HG03045 (cell line): ENCODE results near the gene IQGAP1.

ENCODE experiments used
- ATAC-seq: cut with Tn5 transposase; IDR thresholded peaks from one replicate; pipeline ENCODE4 v1.9.1; 2021; ENCODE audit warnings: mild to moderate bottlenecking, moderate library complexity; ENCODE audit not compliant: unreplicated experiment

IQGAP1 gene

GRCh38 chr15:90375071-90375470, 13.0 kb upstream of the IQGAP1 start:
- no peak for ATAC-seq

GRCh38 chr15:90376789-90377188, 11.3 kb upstream of the IQGAP1 start:
- no peak for ATAC-seq

GRCh38 chr15:90379263-90379662, 8.8 kb upstream of the IQGAP1 start:
- ATAC-seq, result no peak

- no peak for ATAC-seq
These were observed 6.5 kb upstream of the IQGAP1 start for GRCh38 chr15:90381515-90381914.

DNA sequence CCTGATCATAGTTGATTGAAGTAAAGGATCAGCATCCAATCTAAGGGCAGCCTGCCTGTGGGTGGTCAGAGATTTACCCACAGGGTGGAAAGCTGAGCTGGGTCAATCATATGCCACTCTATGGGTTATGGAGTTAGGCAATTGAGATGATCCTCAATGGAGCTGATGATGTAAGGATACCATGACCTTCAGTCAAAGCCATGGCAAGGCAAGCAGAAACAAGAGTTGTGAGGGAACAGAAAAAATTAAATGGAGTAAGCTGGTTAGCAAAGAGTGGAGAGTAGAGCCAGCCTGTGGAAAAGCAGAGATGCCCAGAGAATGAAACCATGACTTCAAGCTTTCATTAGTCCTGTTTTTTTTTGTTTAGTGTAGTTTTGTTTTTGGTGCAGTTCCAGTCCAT, 5.7 kb upstream of the IQGAP1 start:
- ATAC-seq, result no peak

DNA sequence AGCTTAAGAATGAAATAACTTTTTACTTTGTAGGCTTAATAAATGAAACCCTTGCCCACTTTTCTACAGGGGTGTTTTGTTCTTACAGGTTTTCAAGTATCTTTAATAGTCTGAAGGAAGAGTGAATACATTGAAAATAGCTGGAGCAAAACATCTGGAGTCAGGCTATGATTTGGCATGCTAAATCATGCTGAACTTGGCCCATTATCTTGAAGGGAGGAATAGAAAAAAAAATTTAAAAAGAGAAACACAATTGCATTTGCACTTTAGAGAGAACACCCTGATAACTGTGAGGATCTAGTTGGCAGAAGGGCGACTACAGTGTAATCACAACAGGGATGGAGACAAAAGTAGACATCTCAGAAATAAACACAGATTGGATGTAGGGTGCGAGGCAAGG, 1.8 kb upstream of the IQGAP1 start:
- no peak for ATAC-seq

GRCh38 chr15:90388462-90389380, 679 bp downstream of the IQGAP1 start:
- peak; percentile 55 for ATAC-seq

- no peak for ATAC-seq
These were observed 1.5 kb downstream of the IQGAP1 start for GRCh38 chr15:90389513-90389912.

DNA sequence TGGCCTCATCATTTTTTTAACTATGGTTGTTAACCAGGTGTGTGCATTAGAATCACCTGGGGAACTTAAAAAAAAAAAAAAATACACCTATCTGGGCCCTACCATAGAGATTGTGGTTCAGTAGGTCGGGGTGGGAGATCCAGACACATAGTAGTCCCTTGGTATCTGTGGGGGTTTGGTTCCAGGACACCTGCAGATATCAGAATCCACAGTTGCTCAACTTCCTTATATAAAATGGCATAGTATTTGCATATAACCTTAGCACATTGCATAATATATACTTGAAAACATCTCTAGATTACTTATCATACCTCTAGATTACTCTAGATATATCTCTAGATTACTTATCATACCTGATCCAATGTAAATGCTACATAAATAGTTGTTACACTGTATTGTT, 5.0 kb downstream of the IQGAP1 start:
- no peak for ATAC-seq

GRCh38 chr15:90394074-90394473, 6.0 kb downstream of the IQGAP1 start:
- no peak for ATAC-seq

DNA sequence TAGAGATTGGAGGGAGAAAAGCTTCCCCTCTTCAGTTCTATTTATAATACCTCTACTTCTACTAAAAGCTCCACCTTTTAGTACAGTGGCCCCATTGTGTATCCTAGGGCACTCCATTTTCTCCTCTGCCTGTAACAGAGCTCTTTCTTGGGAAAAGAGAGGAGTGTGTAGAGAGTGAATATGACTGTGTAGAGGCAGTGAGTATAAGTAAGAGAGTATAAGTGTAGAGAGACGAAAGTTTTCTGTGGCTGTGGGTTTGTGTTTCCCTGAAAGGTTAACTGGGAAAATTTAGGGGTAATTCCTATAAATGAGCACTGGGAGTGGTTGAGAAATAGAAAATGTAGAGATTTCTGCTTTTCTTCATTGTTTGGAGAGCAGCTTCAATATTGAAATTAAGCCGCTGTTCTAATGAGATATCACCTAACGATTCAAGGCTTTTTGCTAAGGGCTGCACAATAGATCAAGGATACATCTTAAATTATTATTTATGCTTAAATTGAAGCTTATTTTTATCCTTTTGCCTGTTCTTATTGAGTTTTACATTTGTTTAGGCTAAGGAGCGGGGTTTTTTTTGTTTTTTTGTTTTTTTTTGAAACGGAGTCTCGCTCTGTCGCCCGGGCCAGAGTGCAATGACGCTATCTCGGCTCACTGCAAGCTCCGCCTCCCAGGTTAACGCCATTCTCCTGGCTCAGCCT, 6.9 kb downstream of the IQGAP1 start:
- ATAC-seq, result no peak

DNA sequence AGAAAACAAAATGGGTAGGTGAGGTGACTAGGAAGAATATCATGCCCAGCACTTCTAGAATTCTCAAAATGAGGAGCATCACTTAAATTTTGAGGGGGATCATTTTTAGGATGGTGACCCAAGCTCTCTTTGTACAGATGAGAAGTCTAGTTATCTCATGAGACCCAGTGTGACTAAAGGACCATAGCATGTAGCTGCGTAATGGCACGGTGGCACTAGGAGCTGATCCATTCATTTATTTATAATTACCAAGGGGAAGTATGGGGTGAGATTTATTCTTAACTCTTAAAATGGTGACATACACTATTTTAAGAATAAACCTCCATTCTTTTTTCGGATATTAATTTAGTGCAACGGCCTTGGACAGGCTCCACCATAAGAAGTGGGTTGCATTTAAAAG, 8.3 kb downstream of the IQGAP1 start:
- ATAC-seq, result no peak

DNA sequence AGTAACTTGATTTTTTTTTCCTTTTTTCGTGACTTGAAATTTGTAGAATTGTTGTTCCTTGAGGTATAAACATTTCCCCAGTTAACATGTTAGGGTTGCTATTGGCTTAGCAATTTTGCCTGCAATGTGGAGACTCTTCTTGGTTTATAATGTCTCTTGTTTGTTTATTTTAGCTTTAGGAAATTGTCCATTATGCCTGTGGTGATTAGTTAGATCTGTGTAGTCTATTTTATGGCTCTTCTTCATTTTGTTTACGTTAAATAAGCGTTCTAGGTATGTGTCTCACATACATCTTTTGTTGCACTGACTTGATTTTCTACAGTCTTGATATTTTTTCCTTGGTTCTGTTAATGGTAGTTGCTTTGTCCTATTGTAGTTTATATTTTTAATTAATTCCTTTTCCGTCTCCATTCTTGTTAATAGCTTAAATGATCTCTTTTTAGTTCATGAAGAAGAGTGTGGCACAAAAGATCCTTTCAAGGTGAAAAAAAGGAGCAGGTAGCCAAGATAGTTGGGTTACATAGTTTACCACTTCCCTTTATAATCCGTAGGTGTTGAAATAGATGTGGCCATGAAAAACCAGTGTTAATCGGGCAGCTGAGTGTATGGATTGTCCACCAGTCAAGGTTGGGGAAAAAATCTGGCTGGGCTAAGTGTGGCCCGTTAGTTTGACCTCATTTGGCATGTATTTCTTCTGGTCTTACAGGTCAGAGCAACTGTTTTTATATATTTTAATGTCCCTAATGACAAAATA, 12.1 kb downstream of the IQGAP1 start:
- ATAC-seq, result no peak

DNA sequence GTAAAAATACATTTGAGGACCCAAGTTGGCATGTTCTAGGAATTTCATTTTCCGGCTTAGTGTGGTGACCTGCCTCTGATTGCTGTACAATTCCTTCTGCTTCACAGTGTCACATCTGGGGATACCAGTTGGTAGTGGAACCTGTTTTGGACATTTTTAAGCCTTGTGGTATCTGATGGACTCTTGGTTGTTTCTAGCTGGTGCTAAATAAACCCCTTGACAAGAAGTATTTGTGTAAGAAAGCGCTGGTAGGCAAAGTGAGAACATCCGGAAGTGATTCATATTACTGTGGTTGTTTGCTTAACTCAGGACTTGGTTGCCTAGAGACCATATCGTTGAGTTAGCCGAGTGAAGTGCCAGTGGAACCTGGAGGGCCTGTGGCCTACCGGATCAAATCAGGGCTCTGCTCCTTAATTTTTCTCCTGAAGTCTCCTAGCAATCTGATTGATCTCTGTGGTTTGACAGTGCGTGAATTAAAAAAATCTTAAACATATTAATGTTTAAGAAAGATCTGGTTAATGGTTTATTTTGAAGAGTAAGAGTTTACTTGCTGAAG, 12.8 kb downstream of the IQGAP1 start:
- peak; percentile 98 for ATAC-seq

DNA sequence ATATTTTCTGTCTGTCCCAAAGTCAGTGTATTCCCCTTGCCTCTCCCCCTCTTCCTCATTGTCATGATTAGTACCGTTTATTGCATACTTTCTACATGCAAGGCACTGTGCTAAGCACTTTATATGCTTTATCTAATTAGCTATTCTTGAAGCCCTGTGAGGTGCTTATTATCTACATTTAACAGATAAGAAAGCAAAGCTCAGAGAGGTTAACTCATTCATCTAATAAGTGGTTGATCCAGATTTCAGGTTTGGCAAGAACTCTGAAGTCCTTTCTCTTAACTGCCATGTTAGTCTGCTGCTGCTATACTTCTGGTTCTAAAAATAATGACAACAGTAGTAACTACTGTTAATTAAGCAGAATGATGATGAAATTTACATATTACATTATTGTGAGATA, 13.5 kb downstream of the IQGAP1 start:
- ATAC-seq, result no peak

DNA sequence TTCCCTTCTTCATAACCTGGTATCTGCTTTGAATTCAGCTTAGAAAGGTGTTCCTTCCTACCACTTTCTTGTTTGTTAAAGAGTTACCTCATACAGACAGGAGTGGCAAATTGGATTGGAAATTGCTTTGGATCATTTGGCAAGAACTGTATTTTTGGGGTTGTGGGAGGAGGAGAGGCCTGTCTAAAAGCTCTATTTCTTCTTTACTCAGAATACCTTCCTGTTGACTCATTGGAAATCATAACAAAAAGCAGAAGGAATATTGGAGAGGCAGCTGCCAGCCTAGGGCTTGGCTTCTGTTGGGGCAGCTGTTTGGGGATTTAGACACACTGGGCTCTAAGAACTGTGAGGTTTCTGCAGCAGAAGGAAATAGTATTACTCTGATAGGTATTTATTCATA, 14.2 kb downstream of the IQGAP1 start:
- ATAC-seq, result no peak

DNA sequence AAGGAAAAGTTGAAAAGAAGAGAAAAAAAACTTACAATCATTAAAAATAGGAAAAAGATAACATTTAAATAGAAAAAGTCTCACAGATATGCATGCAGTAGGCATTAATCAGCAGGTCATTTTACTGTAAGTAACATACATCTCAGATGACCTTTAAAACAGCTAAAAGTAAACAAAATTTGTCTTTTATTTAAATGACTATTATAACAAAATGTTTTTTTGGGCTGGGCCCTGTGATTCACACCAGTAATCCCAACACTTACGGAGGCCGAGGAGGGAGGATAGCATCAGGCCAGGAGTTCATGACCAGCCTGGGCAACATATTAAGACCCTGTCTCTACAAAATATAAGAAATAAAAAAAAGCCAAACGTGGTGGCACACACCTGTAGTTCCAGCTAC, 14.7 kb downstream of the IQGAP1 start:
- no peak for ATAC-seq

DNA sequence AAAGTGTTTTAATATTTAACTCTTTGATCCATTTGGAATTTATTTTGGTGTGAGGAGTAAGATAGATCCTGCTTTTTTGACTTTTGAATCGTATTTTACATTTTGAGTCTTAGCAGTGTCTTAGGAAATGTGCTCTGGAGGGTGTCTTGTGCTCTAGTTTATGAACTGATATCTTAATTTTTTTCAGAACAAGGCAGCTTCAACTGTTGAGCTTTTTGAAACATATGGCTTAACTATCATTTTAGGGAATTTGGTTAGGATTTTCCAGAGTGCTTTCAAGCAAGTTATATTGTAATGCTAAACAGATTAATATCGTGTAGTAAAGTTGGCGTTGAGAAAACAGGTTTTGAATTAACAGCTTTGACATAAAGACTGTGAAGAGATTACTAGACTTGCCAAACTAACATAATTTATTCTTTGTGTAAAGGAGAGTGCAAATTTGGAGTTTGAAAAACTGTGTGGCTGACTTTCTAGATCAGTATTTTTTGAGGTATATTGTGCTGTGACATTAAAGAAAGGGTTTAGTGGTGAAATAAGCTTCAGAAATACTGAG, 17.1 kb downstream of the IQGAP1 start:
- ATAC-seq, result no peak

GRCh38 chr15:90407336-90407735, 19.3 kb downstream of the IQGAP1 start:
- ATAC-seq, result no peak

DNA sequence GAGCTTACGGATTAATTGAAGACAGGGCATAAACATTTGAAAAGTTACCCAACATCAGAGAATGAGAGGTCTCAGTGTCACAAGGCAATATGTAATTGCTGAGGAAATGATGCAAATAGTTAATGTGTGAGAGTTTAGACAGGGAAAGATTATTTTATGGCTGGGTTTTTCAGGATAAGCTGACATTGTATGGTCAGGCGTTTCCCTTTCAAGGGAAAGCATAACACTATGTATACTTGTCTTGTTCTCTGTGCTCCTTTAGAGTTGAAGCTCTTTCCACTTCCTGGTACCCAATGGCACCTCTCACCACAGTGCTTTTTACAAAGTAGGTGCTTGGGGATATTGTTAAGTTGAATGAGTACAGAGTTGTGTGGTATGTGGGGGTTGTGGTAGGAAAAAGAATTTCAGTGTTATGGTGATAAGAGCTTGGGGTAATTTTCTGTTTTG, 19.9 kb downstream of the IQGAP1 start:
- no peak for ATAC-seq

GRCh38 chr15:90408657-90409056, 20.6 kb downstream of the IQGAP1 start:
- no peak for ATAC-seq
